HEK293 (cell line): ENCODE measurements around the gene FAM120A.
A peak's percentile ranks its signal among the peaks of the same experiment; 100 is the strongest.

ENCODE experiments used
- CTCF ChIA-PET: fragments of 350-600 bp; formaldehyde crosslinking; extraction: SDS; loops from one replicate; lab custom pipeline; 2021; ENCODE audit warnings: antibody characterized with exemption; lab: Yijun Ruan, JAX
- POLR2A ChIA-PET: fragments of 300-600 bp; formaldehyde crosslinking; extraction: SDS; loops from one replicate; lab custom pipeline; 2020; ENCODE audit warnings: antibody characterized with exemption, inconsistent platforms; lab: Yijun Ruan, JAX
- H3K27ac ChIP-seq: fragments of 200-500 bp; sonication (Bioruptor generic); 2 replicates; pipeline ENCODE4 v1.5.1; 2014; ENCODE audit warnings: low read depth, low read length, control low read depth, inconsistent platforms; ENCODE audit errors: extremely low read depth
- H3K36me3 ChIP-seq, 2 experiments: fragments of 200-500 bp in 1 of 2; sonication (Bioruptor generic) in 1 of 2; 1 replicate in 1 of 2; 2 replicates in 1 of 2; pipeline ENCODE4 v1.5.1; 2014 to 2017; ENCODE audit warnings: inconsistent platforms in 2 of 2, low read length in 2 of 2; ENCODE audit not compliant: control insufficient read depth in 2 of 2, insufficient read depth in 1 of 2
- H3K4me1 ChIP-seq: fragments of 200-500 bp; sonication (Bioruptor generic); 2 replicates; pipeline ENCODE4 v1.5.1; 2014; ENCODE audit warnings: mild to moderate bottlenecking, low read length, inconsistent platforms; ENCODE audit not compliant: control insufficient read depth, insufficient read depth
- H3K4me3 ChIP-seq: 2 replicates; pipeline ENCODE4 v1.5.1; 2011; ENCODE audit warnings: low read depth, mild to moderate bottlenecking, control low read depth, low read length, moderate library complexity
- H3K9me3 ChIP-seq: fragments of 200-500 bp; sonication (Bioruptor generic); 2 replicates; pipeline ENCODE4 v1.5.1; 2014; ENCODE audit warnings: low read depth, low read length, inconsistent platforms; ENCODE audit not compliant: control insufficient read depth, insufficient read depth
- AEBP2 ChIP-seq: fragments of 450-650 bp; formaldehyde crosslinking; IDR thresholded peaks from 2 replicates; pipeline ENCODE4 v1.5.1; 2016; ENCODE audit warnings: missing biosample characterization, missing genetic modification characterization, borderline replicate concordance
- INSM2 ChIP-seq: fragments of 450-650 bp; formaldehyde crosslinking; IDR thresholded peaks from 2 replicates; pipeline ENCODE4 v1.5.1; 2016; ENCODE audit warnings: missing biosample characterization, missing genetic modification characterization
- KLF17 ChIP-seq: fragments of 450-650 bp; formaldehyde crosslinking; IDR thresholded peaks from 2 replicates; pipeline ENCODE4 v1.5.1; 2016; ENCODE audit warnings: missing biosample characterization, missing genetic modification characterization
- PRDM2 ChIP-seq: fragments of 450-650 bp; formaldehyde crosslinking; IDR thresholded peaks from 2 replicates; pipeline ENCODE4 v1.5.1; 2016; ENCODE audit warnings: missing biosample characterization, missing genetic modification characterization, borderline replicate concordance
- PRDM6 ChIP-seq: fragments of 450-650 bp; formaldehyde crosslinking; IDR thresholded peaks from 2 replicates; pipeline ENCODE4 v1.5.1; 2017; ENCODE audit warnings: missing biosample characterization, missing genetic modification characterization
- TCF7L2 ChIP-seq: IDR thresholded peaks from 2 replicates; pipeline ENCODE4 v1.6.1; 2011; ENCODE audit warnings: low read depth, mild to moderate bottlenecking, inconsistent platforms, low read length, moderate library complexity, borderline replicate concordance
- WT1 ChIP-seq: fragments of 450-650 bp; formaldehyde crosslinking; IDR thresholded peaks from 2 replicates; pipeline ENCODE4 v1.5.1; 2016; ENCODE audit warnings: missing biosample characterization, missing genetic modification characterization
- ZBTB21 ChIP-seq: fragments of 450-650 bp; formaldehyde crosslinking; IDR thresholded peaks from 2 replicates; pipeline ENCODE4 v1.5.1; 2017; ENCODE audit warnings: missing biosample characterization, missing genetic modification characterization
- ZFHX2 ChIP-seq: fragments of 450-650 bp; formaldehyde crosslinking; conservative IDR thresholded peaks from 2 replicates; pipeline ENCODE4 v1.5.1; 2016; ENCODE audit warnings: missing biosample characterization, missing genetic modification characterization
- ZFP3 ChIP-seq: fragments of 450-650 bp; formaldehyde crosslinking; IDR thresholded peaks from 2 replicates; pipeline ENCODE4 v1.5.1; 2016; ENCODE audit warnings: low read depth, missing biosample characterization, missing genetic modification characterization
- ZNF18 ChIP-seq: fragments of 450-650 bp; formaldehyde crosslinking; IDR thresholded peaks from 2 replicates; pipeline ENCODE4 v1.5.1; 2016; ENCODE audit warnings: missing biosample characterization, missing genetic modification characterization
- ZNF292 ChIP-seq: fragments of 450-650 bp; formaldehyde crosslinking; IDR thresholded peaks from 2 replicates; pipeline ENCODE4 v1.5.1; 2016; ENCODE audit warnings: low read depth, missing biosample characterization, missing genetic modification characterization, borderline replicate concordance
- ZNF324 ChIP-seq: fragments of 450-650 bp; formaldehyde crosslinking; IDR thresholded peaks from 2 replicates; pipeline ENCODE4 v1.5.1; 2016; ENCODE audit warnings: missing biosample characterization, missing genetic modification characterization
- ZNF404 ChIP-seq: fragments of 450-650 bp; formaldehyde crosslinking; IDR thresholded peaks from 2 replicates; pipeline ENCODE4 v1.5.1; 2017; ENCODE audit warnings: missing biosample characterization, missing genetic modification characterization
- ZNF692 ChIP-seq: fragments of 450-650 bp; formaldehyde crosslinking; IDR thresholded peaks from 2 replicates; pipeline ENCODE4 v1.5.1; 2016; ENCODE audit warnings: missing biosample characterization, missing genetic modification characterization
- ZNF791 ChIP-seq: fragments of 450-650 bp; formaldehyde crosslinking; IDR thresholded peaks from 2 replicates; pipeline ENCODE4 v1.5.1; 2016; ENCODE audit warnings: missing biosample characterization, missing genetic modification characterization
- ZSCAN30 ChIP-seq: fragments of 450-650 bp; IDR thresholded peaks from 2 replicates; pipeline ENCODE4 v1.5.1; 2018; ENCODE audit warnings: missing biosample characterization, mild to moderate bottlenecking, missing genetic modification characterization, moderate library complexity

Gene FAM120A

GRCh38 chr9:93467062-93467416 lies 15.6 kb downstream of the FAM120A start (continued):
- TF ChIP-seq INSM2 (tag by site-specific recombination) (no peak), ZNF791 (no peak), ZBTB21 (tag by site-specific recombination) (no peak), AEBP2 (tag by site-specific recombination) (no peak), ZFHX2 (tag by site-specific recombination) (no peak), ZNF324 (tag by site-specific recombination) (no peak), PRDM2 (tag by site-specific recombination) (no peak), ZFP3 (no peak), TCF7L2 (no peak), ZSCAN30 (no peak), ZNF692 (tag by site-specific recombination) (no peak), PRDM6 (tag by site-specific recombination) (peak; percentile 75)

GRCh38 chr9:93467462-93467861 lies 16.0 kb downstream of the FAM120A start:
- H3K9me3 ChIP-seq, result no peaks in the 10 kb centered on the region
- no peak overlapping the region; the same call in 1 of the 2 replicates for H3K27ac ChIP-seq
- peaks cover 42% of the 10 kb centered on the region for H3K4me1 ChIP-seq
- peaks cover 0 to 8% of the 10 kb centered on the region in 2 experiments; a peak in 1 of 3 replicates for H3K36me3 ChIP-seq
- ChIA-PET POLR2A (interaction anchor here (0.7 kb wide), 1 partner anchor 14 kb away, joined by 3 read pairs; the partner anchor contains the start of gene FAM120AOS), CTCF (interaction anchor here (0.6 to 0.7 kb wide), 2 partner anchors 8 to 86 kb away, joined by 3 to 6 read pairs; no protein-coding TSS in a partner anchor)
- H3K4me3 ChIP-seq, result no peak overlapping the region
- TF ChIP-seq ZNF404 (tag by site-specific recombination) (no peak), WT1 (tag by site-specific recombination) (no peak), KLF17 (no peak), ZNF18 (0 out of 2 replicates have a peak, but pooled peaks have one; percentile 10), ZNF292 (tag by site-specific recombination) (no peak)
